ENCODE measurements around the gene EPHA2. TPM values are rescaled to one million over a fixed set of nuclear protein-coding genes. Genes with fewer than 3 reads are reported as not detected.

EPHA2 gene
- polyA plus RNA-seq, 1 experiment = 26.5 TPM

DNA sequence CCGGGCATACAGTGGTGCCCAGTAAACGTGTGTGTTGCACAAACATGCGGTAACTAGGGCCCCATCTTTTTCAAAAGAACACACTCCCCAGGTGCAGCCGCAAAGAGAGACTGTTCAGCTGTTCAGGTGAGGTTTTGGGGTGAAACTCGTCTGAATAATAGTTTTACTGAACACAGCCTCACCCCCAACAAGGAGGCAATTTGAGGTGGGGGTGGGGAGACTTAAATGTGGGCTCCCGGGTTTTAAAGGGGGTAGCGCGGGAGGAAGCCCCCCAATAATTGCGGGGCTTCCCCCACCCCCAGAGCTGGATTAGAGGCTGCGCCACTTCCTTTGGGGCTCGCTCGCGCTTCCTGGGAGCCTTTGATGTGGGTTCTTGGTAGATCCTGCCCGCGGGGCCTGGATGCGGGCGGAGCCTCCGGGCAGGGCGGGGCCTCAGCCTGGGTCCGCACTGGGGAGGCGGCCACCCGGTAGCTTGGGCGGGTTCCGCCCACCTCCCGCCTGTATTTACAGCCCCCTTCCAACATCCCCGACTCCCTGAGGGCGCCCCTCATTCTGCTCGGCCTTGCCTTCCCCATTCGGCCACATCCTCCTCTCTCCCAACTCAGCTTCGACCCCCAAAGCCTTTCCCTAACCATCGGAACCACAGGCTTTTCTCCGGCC, 6.4 kb upstream of the EPHA2 start:
- DNase-seq (ENCODE audit: low read depth) = no peak
- Histone ChIP-seq H3K4me3 (ENCODE audit: low read depth, low read length) (no peak overlapping the region), H3K36me3 (ENCODE audit: control insufficient read depth, insufficient read depth, low read length) (no peaks in the 10 kb centered on the region), H3K27me3 (ENCODE audit: control insufficient read depth, insufficient read depth, low read length) (no peaks in the 10 kb centered on the region)
- CTCF ChIA-PET = interaction anchor here (0.6 to 2.3 kb wide), 3 partner anchors 8 to 109 kb away, joined by 3 to 8 read pairs (median 4); no protein-coding TSS in a partner anchor
- TF ChIP-seq, protein P1, sequence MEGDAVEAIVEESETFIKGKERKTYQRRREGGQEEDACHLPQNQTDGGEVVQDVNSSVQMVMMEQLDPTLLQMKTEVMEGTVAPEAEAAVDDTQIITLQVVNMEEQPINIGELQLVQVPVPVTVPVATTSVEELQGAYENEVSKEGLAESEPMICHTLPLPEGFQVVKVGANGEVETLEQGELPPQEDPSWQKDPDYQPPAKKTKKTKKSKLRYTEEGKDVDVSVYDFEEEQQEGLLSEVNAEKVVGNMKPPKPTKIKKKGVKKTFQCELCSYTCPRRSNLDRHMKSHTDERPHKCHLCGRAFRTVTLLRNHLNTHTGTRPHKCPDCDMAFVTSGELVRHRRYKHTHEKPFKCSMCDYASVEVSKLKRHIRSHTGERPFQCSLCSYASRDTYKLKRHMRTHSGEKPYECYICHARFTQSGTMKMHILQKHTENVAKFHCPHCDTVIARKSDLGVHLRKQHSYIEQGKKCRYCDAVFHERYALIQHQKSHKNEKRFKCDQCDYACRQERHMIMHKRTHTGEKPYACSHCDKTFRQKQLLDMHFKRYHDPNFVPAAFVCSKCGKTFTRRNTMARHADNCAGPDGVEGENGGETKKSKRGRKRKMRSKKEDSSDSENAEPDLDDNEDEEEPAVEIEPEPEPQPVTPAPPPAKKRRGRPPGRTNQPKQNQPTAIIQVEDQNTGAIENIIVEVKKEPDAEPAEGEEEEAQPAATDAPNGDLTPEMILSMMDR (IDR thresholded peaks at IDR 0.05; ENCODE audit: insufficient read depth, low read depth, low read length) = no peak
- POLR2A ChIA-PET = no interaction called here

DNA sequence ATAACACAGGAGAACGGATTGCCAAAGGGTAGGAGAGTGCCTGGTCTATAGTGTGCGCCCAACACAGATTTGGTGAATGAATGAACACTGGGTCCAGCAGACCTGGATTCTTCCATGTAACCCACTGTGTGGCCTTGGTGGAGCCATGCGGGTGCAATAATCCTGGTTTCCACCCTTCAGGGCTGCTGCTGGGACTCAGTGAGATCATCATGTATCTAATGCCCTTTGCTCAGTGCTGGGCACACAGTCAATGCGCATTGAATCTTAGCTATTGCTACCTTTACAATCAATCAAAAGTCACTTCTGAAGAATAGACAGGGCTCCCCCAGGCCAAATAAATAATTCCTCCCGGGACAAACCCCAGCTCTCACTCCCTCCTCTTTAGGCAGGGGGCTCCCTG, 5.8 kb upstream of the EPHA2 start:
- TF ChIP-seq, protein P1 (IDR thresholded peaks at IDR 0.05; ENCODE audit: insufficient read depth, low read depth, low read length) = no peak
- no peaks in the 10 kb centered on the region for H3K27me3 ChIP-seq (ENCODE audit: control insufficient read depth, insufficient read depth, low read length)
- CTCF ChIA-PET = interaction anchor here (1.0 to 1.4 kb wide), 2 partner anchors 38 to 83 kb away, joined by 3 to 4 read pairs; no protein-coding TSS in a partner anchor
- POLR2A ChIA-PET = no interaction called here
- no peaks in the 10 kb centered on the region for H3K36me3 ChIP-seq (ENCODE audit: control insufficient read depth, insufficient read depth, low read length)
- H3K4me3 ChIP-seq (ENCODE audit: low read depth, low read length) = no peak overlapping the region
- DNase-seq (ENCODE audit: low read depth) = no peak

DNA sequence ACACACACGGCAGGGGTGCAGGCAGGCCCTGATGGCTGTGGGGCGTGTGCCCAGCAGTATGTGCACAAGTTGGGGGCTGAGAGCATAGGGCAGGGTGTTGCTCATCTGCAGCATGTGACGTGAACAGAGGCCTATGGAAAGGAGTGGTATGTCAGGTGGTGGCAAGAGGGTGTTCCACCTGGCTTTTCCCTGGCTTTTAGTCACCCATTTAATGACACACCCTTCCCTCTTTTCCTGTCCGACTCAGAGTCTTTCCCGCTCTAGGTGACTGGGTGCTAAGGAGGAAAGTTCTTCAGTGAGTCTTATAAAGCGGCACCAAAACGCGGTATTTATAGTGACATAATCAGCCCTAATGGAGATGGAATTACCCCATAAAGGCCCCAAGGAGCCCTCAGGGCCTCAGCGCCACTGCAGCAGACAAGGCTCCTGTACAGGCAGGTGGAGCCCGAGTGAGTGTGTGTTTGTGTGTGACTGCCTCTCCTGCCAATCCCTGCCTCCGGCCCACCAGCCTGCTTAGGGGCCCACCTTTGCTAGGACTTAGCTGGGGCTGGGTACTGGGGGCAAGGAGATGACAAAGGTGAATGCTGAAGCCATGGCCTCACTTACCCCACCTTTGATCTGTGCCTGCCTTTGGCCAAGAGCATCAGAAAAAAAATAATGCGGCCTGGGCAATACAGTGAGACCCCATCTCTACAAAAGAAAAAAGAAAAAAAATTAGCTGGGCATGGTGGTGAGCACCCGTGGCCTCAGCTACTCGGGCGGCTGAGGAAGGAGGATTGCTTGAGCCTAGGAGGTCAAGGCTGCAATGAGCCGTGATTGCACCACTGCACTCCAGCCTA, 3.3 kb upstream of the EPHA2 start:
- ChIA-PET POLR2A (no interaction called here), CTCF (interaction anchor here (0.7 kb wide), 1 partner anchor 77 kb away, joined by 3 read pairs; no protein-coding TSS in a partner anchor)
- Histone ChIP-seq H3K27me3 (ENCODE audit: control insufficient read depth, insufficient read depth, low read length) (no peaks in the 10 kb centered on the region), H3K36me3 (ENCODE audit: control insufficient read depth, insufficient read depth, low read length) (no peaks in the 10 kb centered on the region), H3K4me3 (ENCODE audit: low read depth, low read length) (no peak overlapping the region)
- TF ChIP-seq, protein P1 (IDR thresholded peaks at IDR 0.05; ENCODE audit: insufficient read depth, low read depth, low read length) = no peak
- no peak for DNase-seq (ENCODE audit: low read depth)

DNA sequence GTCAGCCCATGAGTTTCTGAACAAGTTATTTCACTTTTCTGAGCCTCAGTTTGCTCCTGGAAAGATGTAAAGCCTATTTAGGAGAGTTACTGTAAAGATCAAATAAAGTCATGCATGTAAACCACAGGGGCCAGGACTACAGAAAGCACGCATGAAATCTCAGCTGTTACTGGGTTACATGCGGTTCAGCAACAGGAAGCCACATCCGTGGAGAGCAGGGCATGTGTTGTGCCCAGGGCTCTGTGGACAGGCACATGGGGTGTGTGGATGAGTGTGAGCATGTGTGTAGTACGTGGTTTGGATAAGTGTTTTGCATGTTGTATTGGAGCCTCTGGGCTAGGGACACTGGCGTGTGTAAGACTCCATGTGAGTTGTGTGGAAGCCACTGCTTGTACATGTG, 2.2 kb upstream of the EPHA2 start:
- TF ChIP-seq, protein P1 (IDR thresholded peaks at IDR 0.05; ENCODE audit: insufficient read depth, low read depth, low read length) = no peak
- H3K4me3 ChIP-seq (ENCODE audit: low read depth, low read length) = no peak overlapping the region
- DNase-seq (ENCODE audit: low read depth) = no peak
- H3K36me3 ChIP-seq (ENCODE audit: control insufficient read depth, insufficient read depth, low read length) = no peaks in the 10 kb centered on the region
- POLR2A ChIA-PET = no interaction called here
- CTCF ChIA-PET = no interaction called here
- no peaks in the 10 kb centered on the region for H3K27me3 ChIP-seq (ENCODE audit: control insufficient read depth, insufficient read depth, low read length)

DNA sequence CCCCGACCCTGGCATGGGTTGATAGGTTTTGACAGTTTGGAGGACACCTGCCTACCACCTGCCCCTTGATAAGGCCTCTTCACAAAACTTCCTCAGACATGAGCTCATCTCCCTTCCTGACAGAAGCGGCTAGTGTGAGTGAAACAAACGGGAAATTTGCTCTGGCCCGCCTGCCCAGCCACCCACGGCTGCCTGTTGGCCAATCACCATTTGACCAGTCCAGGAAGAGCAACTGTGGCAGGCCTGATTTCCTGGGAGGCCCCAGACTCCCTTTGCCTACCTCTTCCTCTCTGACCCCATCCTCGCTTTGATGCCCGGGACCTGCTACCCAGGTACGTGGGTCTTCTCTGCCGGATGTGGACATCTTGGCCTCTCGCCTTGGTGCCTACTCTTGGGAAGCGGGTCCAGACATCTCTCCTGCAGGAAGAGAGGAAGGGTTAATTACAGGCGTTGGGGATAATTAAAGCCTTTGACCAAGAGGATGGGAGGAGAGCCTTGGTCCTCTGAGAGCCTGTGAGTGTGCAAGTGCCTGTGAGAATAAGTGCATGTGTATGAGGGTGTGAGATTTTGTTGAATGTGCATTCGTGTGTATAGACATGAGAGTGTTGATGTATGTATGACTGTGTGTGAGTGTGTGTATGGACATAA, 1.1 kb upstream of the EPHA2 start:
- Histone ChIP-seq H3K36me3 (ENCODE audit: control insufficient read depth, insufficient read depth, low read length) (no peaks in the 10 kb centered on the region), H3K4me3 (ENCODE audit: low read depth, low read length) (no peak overlapping the region), H3K27me3 (ENCODE audit: control insufficient read depth, insufficient read depth, low read length) (no peaks in the 10 kb centered on the region)
- DNase-seq (ENCODE audit: low read depth) = no peak
- ChIA-PET POLR2A (interaction anchor here (0.7 to 2.3 kb wide), 2 partner anchors 11 to 85 kb away, joined by 4 to 6 read pairs; no protein-coding TSS in a partner anchor), CTCF (interaction anchor here (0.6 to 13.9 kb wide), 7 partner anchors 16 to 76 kb away, joined by 3 to 179 read pairs (median 3); no protein-coding TSS in a partner anchor)
- TF ChIP-seq, protein P1 (IDR thresholded peaks at IDR 0.05; ENCODE audit: insufficient read depth, low read depth, low read length) = no peak

All from BJ (cell line).